Mesendoderm (in vitro differentiated cells): ENCODE measurements around the gene ATP11B.
"Not testable (repeated sequence)": the region's sequence is repeated elsewhere in the genome, so short reads cannot be mapped to it uniquely, and the experiment has no call there.

Experiments used
- DNase-seq: peaks from one replicate; pipeline ENCODE4 v3.0.0; 2013
- H2AK5ac ChIP-seq: 2 replicates; pipeline ENCODE4 v1.6.1; 2013; ENCODE audit warnings: low read length, inconsistent platforms
- H2BK120ac ChIP-seq: 2 replicates; pipeline ENCODE4 v1.6.1; 2013; ENCODE audit warnings: low read depth, mild to moderate bottlenecking, low read length, moderate library complexity, mixed read lengths
- H2BK15ac ChIP-seq: replicated peaks from 2 replicates; pipeline ENCODE4 v1.6.1; 2013; ENCODE audit warnings: low read depth, mild to moderate bottlenecking, moderate library complexity
- H2BK5ac ChIP-seq: 2 replicates; pipeline ENCODE4 v1.6.1; 2013; ENCODE audit warnings: low read length, inconsistent platforms
- H3K18ac ChIP-seq: 2 replicates; pipeline ENCODE4 v1.6.1; 2013; ENCODE audit warnings: mild to moderate bottlenecking, low read length, mixed read lengths
- H3K23ac ChIP-seq: one replicate; pipeline ENCODE4 v1.6.1; 2013; ENCODE audit warnings: low read length
- H3K27ac ChIP-seq: 2 replicates; pipeline ENCODE4 v1.5.1; 2013; ENCODE audit warnings: low read depth, mild to moderate bottlenecking, inconsistent platforms, low read length, moderate library complexity
- H3K27me3 ChIP-seq: 2 replicates; pipeline ENCODE4 v1.6.1; 2013; ENCODE audit warnings: low read length, control low read depth, mild to moderate bottlenecking, inconsistent platforms; ENCODE audit not compliant: insufficient read depth, poor library complexity
- H3K36me3 ChIP-seq: 2 replicates; pipeline ENCODE4 v1.6.1; 2013; ENCODE audit warnings: low read length, inconsistent platforms; ENCODE audit not compliant: control insufficient read depth, insufficient read depth
- H3K4ac ChIP-seq: one replicate; pipeline ENCODE4 v1.6.1; 2013; ENCODE audit warnings: low read depth, mild to moderate bottlenecking, low read length, moderate library complexity
- H3K4me1 ChIP-seq: 2 replicates; pipeline ENCODE4 v1.6.1; 2013; ENCODE audit warnings: low read depth, low read length, inconsistent platforms; ENCODE audit not compliant: control insufficient read depth
- H3K4me2 ChIP-seq: 2 replicates; pipeline ENCODE4 v1.6.1; 2013; ENCODE audit warnings: low read length
- H3K4me3 ChIP-seq: 2 replicates; pipeline ENCODE4 v1.5.1; 2013; ENCODE audit warnings: mild to moderate bottlenecking, low read length
- H3K56ac ChIP-seq: one replicate; pipeline ENCODE4 v1.6.1; 2013; ENCODE audit warnings: low read length
- H3K79me1 ChIP-seq: 2 replicates; pipeline ENCODE4 v1.6.1; 2013; ENCODE audit warnings: low read length, inconsistent platforms
- H3K79me2 ChIP-seq: 2 replicates; pipeline ENCODE4 v1.6.1; 2013; ENCODE audit warnings: mild to moderate bottlenecking, low read length; ENCODE audit not compliant: control insufficient read depth, insufficient read depth
- H3K9ac ChIP-seq: 2 replicates; pipeline ENCODE4 v1.6.1; 2013; ENCODE audit warnings: low read length, inconsistent platforms
- H4K5ac ChIP-seq: one replicate; pipeline ENCODE4 v1.6.1; 2013; ENCODE audit warnings: low read length
- H4K8ac ChIP-seq: one replicate; pipeline ENCODE4 v1.6.1; 2013; ENCODE audit warnings: low read depth, mild to moderate bottlenecking, control low read depth, low read length, moderate library complexity
- WGBS: extraction: QIAGEN DNeasy Blood & Tissue Kit; methylation state at CpG from one replicate; pipeline ENCODE4 v1.1.7; 2013; ENCODE audit warnings: low lambda C conversion rate, missing lambda C conversion rate; ENCODE audit not compliant: insufficient coverage; ENCODE audit errors: extremely low coverage; 5-methylcytosine and 5-hydroxymethylcytosine counted together

ATP11B gene

DNA sequence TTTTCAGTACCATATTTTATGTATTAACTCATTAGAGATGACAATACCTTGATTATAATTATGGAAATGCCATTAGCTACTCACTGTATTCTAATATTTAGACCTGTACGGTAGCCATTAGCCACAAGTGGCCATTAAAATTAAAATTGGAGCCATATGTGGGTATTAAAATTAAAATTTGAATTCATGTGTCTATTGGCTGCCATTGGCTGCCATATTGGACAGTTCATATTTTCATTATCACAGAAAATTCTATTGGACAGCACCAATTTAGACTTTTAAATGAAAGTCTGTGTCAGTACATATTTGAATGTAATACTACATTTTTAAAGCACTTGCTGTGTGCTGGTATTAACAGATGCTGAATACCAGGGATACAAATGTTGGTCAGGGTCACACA lies 3.0 kb downstream of the ATP11B start:
- H3K27ac ChIP-seq: no peak overlapping the region
- H3K79me2 ChIP-seq: no peaks in the 10 kb centered on the region
- no peak overlapping the region for H3K18ac ChIP-seq
- no peaks in the 10 kb centered on the region for H3K27me3 ChIP-seq
- no peak overlapping the region for H3K4ac ChIP-seq
- no peaks in the 10 kb centered on the region for H3K36me3 ChIP-seq
- no peaks in the 10 kb centered on the region for H3K4me1 ChIP-seq
- no peak overlapping the region for H4K8ac ChIP-seq
- WGBS: no CpG with 5 or more reads among the region's 1 CpG
- no peak overlapping the region for H2BK5ac ChIP-seq
- no peak overlapping the region for H2BK120ac ChIP-seq
- H3K4me2 ChIP-seq: no peak overlapping the region
- H2AK5ac ChIP-seq: no peak overlapping the region
- no peak overlapping the region for H3K23ac ChIP-seq
- no peak overlapping the region for H3K9ac ChIP-seq
- no peak overlapping the region for H2BK15ac ChIP-seq
- H4K5ac ChIP-seq: no peak overlapping the region
- H3K4me3 ChIP-seq: no peak overlapping the region
- no peak for DNase-seq
- H3K79me1 ChIP-seq: peaks cover 2% of the 10 kb centered on the region
- no peak overlapping the region for H3K56ac ChIP-seq

GRCh38 chr3:182797876-182798275 lies 4.6 kb downstream of the ATP11B start:
- H3K4me1 ChIP-seq: no peaks in the 10 kb centered on the region
- H3K79me1 ChIP-seq: peaks cover 2% of the 10 kb centered on the region
- no CpG with 5 or more reads among the region's 1 CpG for WGBS
- no peaks in the 10 kb centered on the region for H3K27me3 ChIP-seq
- no peak overlapping the region for H4K5ac ChIP-seq
- no peak overlapping the region for H3K9ac ChIP-seq
- H3K4me3 ChIP-seq: no peak overlapping the region
- H2BK5ac ChIP-seq: no peak overlapping the region
- H3K36me3 ChIP-seq: no peaks in the 10 kb centered on the region
- H3K23ac ChIP-seq: no peak overlapping the region
- DNase-seq: no peak
- H3K27ac ChIP-seq: no peak overlapping the region
- H3K79me2 ChIP-seq: no peaks in the 10 kb centered on the region
- H3K4me2 ChIP-seq: no peak overlapping the region
- no peak overlapping the region for H2BK15ac ChIP-seq
- H4K8ac ChIP-seq: no peak overlapping the region
- no peak overlapping the region for H2BK120ac ChIP-seq
- no peak overlapping the region for H2AK5ac ChIP-seq
- no peak overlapping the region for H3K56ac ChIP-seq
- no peak overlapping the region for H3K18ac ChIP-seq
- H3K4ac ChIP-seq: no peak overlapping the region

DNA sequence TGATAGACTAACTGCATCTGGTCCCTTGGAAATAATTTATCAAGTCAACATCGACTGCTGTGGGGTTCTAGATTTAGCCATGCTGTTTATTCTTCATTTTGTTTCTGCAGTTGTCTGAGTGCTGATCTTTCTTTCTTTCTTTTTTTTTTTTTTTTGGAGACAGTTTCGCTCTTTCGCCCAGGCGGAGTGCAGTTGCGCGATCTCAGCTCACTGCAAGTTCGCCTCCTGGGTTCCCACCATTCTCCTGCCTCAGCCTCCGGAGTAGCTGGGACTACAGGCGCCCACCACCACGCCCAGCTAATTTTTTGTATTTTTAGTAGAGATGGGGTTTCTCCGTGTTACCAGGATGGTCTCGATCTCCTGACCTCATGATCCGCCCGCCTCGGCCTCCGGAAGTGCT lies 5.8 kb downstream of the ATP11B start:
- H3K27ac ChIP-seq, H4K5ac ChIP-seq, H3K79me1 ChIP-seq, H3K18ac ChIP-seq, DNase-seq, H3K4me1 ChIP-seq, H3K79me2 ChIP-seq, H3K27me3 ChIP-seq, H3K36me3 ChIP-seq, H2BK15ac ChIP-seq, H3K56ac ChIP-seq, H2AK5ac ChIP-seq, H3K9ac ChIP-seq, H3K23ac ChIP-seq, H4K8ac ChIP-seq, H3K4me3 ChIP-seq, H2BK120ac ChIP-seq, H2BK5ac ChIP-seq, H3K4me2 ChIP-seq: not testable (repeated sequence)
- no CpG with 5 or more reads among the region's 16 CpGs for WGBS
- H3K4ac ChIP-seq: peak overlapping the region; percentile 12

DNA sequence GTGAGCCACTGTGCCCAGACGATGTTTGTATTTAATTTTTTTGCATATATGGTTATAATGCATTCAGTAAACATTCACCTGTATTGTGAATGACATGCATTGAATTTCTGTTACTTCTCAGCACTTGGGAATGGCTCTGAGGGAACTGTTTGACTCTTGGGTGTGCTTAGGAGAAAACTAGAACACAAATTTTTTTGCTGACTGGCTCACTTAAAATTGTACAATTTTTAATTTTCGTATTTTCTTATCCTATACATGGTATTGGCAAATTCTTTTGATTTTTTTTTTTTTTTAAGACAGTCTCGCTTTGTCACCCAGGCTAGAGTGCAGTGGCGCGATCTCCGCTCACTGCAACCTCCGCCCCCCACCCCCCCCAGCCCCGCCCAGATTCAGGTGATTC lies 7.2 kb downstream of the ATP11B start:
- Histone ChIP-seq H3K79me1 (no peaks in the 10 kb centered on the region), H3K27ac (no peak overlapping the region), H3K18ac (no peak overlapping the region), H3K4me1 (no peaks in the 10 kb centered on the region), H3K4me2 (no peak overlapping the region), H3K4ac (no peak overlapping the region), H4K5ac (no peak overlapping the region), H3K36me3 (no peaks in the 10 kb centered on the region), H4K8ac (no peak overlapping the region), H2BK5ac (no peak overlapping the region), H3K4me3 (no peak overlapping the region), H3K79me2 (no peaks in the 10 kb centered on the region), H3K9ac (no peak overlapping the region), H2AK5ac (no peak overlapping the region), H2BK15ac (no peak overlapping the region), H3K23ac (no peak overlapping the region), H3K27me3 (no peaks in the 10 kb centered on the region), H3K56ac (no peak overlapping the region), H2BK120ac (no peak overlapping the region)
- DNase-seq: no peak
- no CpG with 5 or more reads among the region's 8 CpGs for WGBS

GRCh38 chr3:182802413-182803390 lies 9.4 kb downstream of the ATP11B start:
- no peaks in the 10 kb centered on the region for H3K27me3 ChIP-seq
- no peaks in the 10 kb centered on the region for H3K36me3 ChIP-seq
- H2BK5ac ChIP-seq: no peak overlapping the region
- peaks cover 2% of the 10 kb centered on the region for H3K4me1 ChIP-seq
- H3K4ac ChIP-seq: no peak overlapping the region
- WGBS: no CpG with 5 or more reads among the region's 6 CpGs
- H3K79me1 ChIP-seq: no peaks in the 10 kb centered on the region
- H3K27ac ChIP-seq: no peak overlapping the region
- H4K8ac ChIP-seq: no peak overlapping the region
- H3K4me2 ChIP-seq: no peak overlapping the region
- H3K9ac ChIP-seq: no peak overlapping the region
- H4K5ac ChIP-seq: no peak overlapping the region
- peak; percentile 23 for DNase-seq
- H2BK15ac ChIP-seq: no peak overlapping the region
- no peaks in the 10 kb centered on the region for H3K79me2 ChIP-seq
- no peak overlapping the region for H3K18ac ChIP-seq
- no peak overlapping the region for H3K56ac ChIP-seq
- no peak overlapping the region for H3K4me3 ChIP-seq
- no peak overlapping the region for H3K23ac ChIP-seq
- H2BK120ac ChIP-seq: no peak overlapping the region
- H2AK5ac ChIP-seq: no peak overlapping the region
